Mesenteric fat pad (tissue), 1 donor: ENCODE data around the gene PALLD. TPM values are rescaled to one million over a fixed set of nuclear protein-coding genes. Genes with fewer than 3 reads are reported as not detected.

Source experiments
- DNase-seq: peaks from one replicate; pipeline ENCODE4 v3.0.0-alpha.2; 2020; ENCODE audit warnings: low spot score
- total RNA-seq: library from RNA; stranded (reverse); fragmentation: NEBNext Ultra II Directional; extraction: Animal tissue kit (Norgen Biotek cat#: 25700); gene quantifications from one replicate; pipeline ENCODE4 v1.2.1, GENCODE V29; 2021
- donor health status: DM: yes; HTN: yes; CAD: no.

Gene PALLD
- total RNA-seq, 1 donor from 2014 or later: 87.9 TPM

DNA sequence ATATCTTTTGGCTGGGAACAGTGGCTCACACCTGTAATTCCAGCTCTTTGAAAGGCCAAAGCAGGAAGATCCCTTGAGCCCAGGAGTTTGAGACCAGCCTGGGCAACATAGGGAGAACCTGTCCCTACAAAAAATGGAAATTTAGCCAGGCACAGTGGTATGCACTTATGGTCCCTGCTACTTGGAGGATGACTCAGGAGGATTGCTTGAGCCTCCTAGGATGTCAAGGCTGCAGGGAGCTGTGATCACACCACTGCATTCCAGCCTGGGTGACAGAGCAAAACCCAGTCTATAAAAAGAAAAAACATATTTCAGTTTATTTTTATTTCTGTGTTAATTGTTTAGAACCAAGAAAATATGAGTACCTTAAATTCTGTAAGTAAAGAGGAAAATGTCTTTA is 389.5 kb downstream of the PALLD start:
- DNase-seq: no peak

DNA sequence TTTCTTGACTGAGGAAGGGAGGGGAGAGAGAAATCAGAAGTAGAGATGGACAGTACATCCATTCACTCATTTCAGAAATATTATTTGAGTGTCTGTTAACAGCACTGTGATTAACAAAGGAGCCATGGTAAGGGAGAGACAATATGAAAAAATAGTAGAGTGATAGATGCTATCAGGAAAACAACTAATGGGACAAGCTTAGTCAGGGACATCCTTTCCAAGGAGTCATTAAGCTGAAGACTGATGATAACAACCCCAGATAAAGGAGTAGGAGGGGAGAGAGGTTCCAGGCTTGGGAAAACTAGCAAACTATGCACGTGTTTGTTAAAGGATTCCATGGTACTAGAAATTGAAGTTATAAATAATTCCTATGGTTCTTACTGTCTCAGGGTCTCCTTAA is 391.0 kb downstream of the PALLD start:
- DNase-seq: no peak

DNA sequence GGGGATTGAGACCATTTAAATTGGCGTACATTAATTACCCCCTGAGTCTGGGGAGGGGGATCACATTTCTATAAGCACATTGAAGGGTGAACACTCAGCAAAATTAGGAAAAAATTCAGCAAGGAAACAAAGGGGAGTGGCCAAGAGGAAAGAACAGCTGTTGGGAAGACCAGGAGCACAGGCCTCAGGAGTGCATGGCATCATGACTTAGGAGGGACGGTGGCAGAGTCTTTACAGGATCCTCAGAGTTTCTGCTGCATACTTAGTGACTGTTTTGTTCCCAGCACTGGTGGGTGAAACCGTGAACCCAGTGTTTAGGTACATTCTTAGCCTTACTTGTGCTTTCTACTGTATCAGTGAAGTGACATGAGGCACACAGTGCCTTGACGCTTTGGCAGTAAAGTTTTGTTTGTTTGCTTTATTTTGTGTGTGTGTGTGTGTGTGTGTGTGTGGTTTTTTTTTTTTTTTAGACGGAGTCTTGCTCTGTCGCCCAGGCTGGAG is 391.9 kb downstream of the PALLD start:
- DNase-seq: no peak

DNA sequence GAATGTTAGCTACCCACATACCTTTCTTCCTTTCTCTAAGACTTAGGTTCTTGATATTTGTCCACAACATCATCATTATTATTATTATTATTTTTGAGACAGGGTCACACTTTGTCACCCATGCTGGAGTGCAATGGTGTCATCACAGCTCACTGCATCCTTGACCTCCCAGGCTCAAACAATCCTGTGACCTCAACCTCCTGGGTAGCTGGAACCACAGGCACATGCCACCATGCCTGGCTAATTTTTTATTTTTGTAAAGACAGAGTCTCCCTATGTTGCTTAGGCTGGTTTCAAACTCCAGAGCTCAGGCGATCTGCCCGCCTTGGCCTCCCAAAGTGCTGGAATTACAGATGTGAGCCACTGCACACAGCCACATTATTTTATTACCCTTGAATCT is 394.2 kb downstream of the PALLD start:
- no peak for DNase-seq

DNA sequence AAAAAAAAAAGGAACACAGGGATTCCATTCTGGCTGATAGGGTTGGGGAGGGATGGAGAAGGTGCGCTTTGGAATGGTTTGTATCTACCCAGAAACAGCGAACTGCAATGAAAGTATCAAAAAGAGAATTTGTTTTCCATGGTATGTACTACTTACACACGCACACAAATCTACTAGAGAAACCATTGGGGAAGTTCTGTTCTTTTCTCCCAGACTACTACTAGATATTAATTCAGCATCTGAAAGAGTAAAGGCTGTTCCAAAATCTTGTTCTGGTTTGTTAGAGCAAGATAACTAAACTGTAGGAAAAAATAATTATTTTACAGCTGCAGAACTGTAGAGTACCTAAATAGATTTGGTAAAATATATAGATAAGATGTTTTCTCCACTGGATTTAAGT is 394.8 kb downstream of the PALLD start:
- DNase-seq: no peak

DNA sequence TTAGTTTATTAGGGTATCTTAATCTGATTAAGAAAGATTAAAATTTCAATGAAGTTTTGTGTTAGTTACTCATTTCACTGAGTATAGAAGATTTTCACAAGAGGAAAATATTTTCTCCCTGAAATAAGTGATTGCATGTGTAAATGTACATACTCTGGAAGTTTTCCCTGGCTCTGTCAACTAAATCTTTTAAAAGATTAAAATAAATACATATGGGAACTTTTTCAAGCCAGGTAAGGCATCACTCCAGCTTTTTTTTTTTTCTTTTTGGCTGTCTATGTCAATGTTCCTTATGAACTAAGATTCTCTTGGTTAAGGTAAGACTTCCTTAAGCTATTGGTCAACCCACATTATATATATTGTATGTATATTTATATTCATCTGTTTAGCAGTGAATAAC is 395.6 kb downstream of the PALLD start:
- no peak for DNase-seq

DNA sequence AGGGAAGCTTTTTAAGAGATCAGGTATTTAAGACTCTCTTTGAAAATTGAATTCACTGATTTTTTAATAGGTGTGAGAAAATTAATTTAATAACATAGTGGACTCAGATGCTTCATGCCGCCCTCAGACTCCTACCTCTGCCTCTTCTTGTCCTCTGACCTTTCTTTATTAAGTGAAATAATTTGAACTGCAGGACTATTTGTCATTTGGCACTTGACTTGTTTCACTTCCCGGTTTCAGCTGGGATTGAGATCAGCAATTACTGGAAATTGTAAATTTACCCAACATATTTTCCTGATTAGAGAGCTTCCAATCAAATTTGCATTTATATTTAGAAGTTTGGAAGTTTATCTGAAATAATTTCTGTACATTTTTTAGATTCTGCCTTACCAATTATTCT is 396.4 kb downstream of the PALLD start:
- no peak for DNase-seq

DNA sequence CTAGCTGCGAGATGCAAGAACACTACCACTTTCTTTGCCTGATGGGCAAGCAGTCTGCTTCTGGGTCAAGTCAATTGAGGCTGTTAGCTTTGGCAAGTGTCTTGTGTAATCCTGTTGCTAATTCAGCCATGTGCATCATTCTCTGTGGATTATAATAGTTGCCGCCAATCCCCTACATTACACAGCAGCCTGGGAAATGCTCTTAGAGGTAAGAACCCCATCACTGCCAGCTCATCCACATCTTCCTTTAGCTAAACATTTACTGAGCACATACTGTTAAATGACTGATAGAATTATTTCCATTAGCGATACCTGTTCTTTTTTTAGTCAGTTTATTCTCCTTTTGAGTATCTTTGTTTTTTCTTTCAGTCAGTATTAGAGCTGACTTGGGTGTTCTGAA is 397.0 kb downstream of the PALLD start:
- no peak for DNase-seq

DNA sequence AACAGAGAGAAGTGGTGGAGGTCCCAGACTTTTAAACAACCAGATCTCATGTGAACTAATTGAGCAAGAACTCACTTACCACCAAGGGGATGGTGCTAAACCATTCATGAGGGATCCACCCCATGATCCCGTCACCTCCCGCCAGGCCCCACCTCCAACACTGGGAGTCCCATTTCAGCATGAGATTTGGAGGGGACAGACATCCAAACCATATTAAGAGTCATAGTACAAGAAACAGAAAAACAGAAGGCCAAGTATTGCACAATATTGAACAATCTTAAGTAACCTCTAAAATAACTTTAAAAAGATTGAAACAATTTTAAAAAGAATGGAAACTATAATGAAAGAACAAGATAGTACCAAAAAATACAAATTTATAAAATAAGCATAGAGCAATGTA is 403.2 kb downstream of the PALLD start:
- DNase-seq: no peak

DNA sequence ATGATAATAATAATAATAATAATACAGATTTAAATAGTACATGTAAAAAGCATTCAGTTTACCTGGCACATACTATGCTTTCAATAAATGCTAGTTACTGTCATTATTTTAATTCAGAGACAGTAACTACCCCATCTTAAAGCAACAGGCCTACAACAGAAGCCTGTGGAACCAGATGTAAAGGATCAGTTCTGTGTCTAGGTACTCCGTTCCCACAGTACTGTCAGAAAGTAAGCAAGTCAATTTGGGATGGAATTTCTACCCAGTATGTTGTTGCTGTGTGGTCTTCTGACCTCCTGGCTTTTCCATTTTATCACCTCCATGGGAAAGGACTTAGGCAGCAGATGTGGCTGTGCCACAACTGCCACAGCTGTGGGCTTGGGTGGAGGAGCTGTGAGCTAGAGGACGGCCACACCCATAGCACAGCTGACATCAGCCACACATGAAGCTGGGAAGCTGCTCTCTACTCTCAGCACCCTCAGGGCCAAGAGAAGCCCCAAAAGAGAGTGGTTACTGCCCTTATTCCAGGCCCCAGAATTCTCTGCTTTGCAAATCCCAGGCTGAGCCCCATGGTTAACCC is 410.4 kb downstream of the PALLD start:
- no peak for DNase-seq

DNA sequence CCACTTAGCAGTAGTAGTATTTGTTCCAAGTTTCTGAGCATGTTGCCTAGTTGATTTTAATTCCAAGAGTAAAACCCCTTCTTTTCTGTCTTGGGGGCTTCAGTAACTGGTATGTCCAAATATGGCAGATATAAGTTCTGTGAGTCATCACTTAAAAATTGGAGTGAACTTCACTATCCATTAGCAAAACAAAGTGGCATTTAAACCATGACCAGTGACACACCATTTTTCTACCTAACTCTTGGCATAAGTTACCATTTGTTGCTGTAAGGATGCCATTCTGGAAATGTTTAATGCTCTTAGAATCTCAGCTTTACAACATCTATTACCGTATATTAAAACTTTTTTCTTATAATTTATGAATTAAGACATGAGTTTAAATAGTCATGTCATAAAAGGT is 411.2 kb downstream of the PALLD start:
- DNase-seq: no peak

DNA sequence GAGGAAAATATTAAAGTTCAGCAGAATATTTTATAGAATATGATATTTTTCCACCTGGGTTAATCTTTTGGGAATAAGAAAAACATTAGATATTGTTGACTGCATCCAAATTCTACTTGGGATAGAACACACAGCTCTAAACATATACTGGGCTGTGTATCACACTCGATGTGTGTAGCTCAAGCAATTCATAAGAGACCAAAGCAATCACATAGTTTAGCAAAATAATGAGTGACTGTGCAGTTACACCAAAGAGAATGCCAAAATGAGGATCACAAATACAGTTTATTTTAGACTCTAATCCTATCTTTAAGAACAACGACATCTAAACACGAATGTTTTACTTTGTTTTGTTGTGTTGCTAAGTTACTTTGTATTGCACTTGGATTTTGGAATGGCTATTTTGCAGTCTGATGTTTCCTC is 412.0 kb downstream of the PALLD start:
- DNase-seq: no peak

DNA sequence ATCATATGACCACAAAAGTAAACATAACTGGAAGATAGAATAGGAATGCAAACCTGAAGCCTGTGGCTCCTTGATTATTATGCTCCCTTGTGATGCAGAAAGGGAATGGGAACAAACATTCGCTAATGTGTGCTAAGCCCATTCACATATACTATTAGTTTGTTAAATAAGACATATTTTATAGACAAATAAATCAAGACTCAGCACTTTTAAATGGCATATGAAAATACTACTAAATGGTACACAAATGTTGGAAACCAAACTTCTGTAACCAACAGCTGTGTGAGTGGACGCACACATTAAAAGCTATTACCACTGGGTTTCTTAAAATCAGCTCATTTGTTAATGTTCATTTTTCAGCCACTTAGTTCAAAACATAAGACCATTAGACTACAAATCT is 417.2 kb downstream of the PALLD start:
- no peak for DNase-seq

DNA sequence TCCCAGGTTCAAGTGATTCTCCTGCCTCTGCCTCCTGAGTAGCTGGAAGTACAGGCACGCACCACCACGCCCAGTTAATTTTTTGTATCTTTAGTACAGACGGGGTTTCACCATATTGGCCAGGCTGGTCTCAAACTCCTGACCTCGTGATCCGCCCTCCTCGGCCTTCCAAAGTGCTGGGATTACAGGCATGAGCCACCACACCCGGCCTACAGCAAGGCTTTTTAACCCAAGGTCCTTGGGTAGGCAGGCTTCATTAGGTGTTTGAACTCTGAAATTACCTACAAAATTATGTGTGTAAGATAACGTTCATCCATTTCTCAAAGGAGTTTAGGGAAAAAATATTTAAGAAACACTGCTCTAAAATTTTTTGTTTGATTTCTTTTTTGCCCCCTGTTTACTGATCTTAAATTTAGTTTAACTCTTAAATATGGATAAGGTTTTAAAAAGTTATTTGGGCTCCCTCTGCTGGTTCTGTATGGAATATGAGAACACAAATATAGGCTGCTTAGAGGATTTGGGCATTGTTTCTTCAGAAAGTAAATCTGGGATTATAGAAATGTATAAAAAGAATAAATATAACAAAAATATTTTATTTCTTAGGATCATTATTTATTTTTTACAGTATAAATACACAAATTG is 420.4 kb downstream of the PALLD start:
- no peak for DNase-seq

DNA sequence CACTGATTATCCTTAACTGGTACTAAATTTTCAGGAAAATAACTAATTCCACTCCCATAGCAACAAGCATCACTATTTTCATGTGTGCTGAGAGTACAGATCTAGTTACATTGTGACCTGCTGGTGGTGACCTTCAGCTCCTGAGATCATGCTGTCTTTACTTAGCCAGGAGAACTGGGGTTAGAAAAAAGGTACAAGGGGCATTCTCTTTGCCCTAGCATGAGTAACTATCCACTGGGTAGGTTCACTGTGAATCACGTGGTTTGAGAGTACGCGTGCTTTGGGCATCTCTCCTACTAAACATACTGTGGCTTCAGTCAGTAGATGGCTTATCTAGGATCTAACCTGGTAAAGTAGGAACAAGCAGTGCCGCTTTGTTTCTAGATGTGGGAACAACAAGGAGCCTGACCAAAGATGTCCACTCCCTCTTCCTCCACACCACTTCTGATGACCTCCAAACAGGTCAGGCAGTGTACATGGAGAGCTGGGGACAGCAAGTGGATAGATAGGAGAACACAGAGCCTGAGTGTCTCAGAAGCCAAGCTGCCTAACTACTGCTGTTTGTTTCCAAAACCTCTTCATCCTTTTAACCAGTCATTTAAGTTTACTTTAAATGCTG is 423.0 kb downstream of the PALLD start:
- DNase-seq: no peak

DNA sequence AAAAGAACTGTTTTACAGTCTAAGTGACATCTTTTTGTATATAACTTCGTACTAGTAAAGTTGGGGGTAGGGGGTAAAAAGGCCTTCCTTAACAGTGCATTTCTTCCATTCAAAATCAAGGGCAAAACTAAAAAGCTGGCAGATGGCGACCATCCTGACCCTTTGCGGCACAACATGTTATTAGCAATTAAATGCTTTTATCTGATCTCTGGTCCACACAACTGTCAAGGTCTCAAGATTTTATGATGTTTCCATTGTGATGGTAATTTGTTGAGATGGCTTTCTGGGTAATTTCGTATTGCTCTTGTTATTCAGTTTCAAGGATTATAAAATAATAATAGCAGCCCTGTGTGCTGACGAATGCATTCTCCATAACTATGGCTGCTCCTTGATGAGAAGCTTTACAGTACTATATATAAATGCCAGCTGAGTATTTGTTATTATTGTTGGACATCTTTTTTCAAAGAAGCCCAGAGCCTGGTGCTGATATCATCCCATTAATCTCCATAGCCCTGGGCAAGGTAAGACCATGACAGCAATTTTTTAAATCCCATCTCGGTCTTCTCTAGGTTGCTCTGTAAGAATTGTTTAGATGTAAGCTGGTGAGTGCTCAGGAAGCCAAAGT is 423.7 kb downstream of the PALLD start:
- DNase-seq: no peak

DNA sequence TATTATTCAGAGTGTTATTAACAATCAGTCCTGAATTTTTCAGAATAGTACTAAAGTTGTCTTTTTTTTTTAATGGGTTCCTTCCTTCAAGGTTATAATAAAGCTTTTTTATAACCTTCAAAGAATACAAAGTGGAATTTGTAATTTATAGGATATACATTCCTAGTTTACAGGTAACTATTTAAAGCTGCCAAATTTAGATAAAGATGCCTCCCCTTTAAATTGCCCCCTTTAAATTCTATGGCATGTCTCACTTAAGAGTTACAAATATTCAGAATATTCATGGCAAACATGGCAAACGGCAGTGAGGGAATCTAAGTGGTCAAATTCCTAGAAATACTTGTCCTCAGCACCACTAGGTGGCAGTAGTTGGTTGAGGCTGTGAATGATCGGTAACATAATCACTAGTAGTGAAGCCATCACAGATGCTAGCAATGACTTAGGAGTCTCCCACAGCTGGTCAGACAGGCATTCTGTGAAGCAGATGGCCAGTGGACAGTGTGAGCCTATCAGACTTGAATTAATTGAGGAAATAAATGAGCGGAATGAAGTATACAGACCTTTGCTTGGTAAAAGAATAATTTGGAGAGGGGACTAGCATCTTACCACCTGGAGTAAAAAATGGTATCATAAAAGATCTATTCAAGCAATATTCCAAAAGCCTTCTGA is 426.8 kb downstream of the PALLD start:
- no peak for DNase-seq

DNA sequence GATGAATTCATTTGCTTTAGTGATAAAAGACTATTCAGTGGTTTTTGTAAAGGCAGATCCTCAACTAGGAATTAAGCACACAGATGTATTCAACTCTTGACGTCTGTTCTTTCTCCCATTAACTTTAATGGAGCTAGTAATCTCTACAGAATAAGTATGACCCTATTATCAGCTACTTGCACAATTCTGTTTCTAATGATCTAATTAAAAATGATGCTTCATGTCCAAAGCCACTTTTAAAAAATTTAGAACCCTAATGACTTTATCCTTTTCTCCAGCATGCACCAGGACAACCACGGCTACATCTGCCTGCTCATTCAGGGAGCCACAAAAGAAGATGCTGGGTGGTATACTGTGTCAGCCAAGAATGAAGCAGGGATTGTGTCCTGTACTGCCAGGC is 427.8 kb downstream of the PALLD start:
- DNase-seq: no peak

DNA sequence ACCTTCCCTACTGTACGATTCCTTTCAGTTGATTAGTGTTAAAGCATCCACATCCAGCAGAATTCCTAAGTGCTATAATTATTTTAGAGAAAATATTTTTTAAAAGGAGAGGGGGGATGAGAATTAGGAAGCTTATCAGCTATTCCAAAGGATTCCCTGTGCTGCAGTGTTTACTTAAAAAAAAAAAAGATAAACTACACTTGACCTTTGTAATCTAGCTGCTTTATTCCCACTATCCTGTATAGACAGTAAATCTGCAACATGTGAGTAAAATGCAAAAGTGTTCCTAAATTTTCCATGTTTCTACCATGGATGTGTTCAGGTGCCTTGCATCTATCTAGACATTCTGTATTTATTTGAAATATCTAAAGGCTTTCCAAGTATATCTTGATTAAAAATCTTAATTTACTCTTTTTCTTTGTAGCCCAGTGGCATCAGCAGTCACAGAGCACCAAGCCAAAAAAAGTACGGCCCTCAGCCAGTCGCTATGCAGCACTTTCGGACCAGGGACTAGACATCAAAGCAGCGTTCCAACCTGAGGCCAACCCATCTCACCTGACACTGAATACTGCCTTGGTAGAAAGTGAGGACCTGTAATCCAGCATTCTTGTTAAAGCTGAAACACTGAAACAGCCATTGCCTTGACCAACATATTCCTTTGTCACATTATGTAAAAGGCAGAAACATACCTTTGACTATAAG is 429.1 kb downstream of the PALLD start:
- no peak for DNase-seq

DNA sequence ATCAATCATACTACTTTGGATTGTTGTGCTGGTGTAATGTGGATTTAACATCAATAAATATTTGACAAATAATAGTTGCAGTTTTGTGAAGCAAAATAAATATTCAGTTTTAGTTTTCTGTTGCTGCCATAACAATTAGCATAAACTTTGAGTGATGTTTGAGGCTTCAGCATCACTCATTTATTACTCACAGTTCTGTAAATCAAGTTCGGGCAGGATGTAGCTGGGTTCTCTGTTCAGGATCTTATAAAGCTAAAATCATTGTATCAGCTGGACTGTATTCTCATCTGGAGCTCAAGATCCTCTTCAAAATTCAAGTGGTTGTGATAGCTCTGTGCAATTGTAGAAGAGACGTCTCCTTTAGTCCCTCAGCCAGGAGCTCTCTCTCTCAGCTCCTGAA is 431.5 kb downstream of the PALLD start:
- no peak for DNase-seq

DNA sequence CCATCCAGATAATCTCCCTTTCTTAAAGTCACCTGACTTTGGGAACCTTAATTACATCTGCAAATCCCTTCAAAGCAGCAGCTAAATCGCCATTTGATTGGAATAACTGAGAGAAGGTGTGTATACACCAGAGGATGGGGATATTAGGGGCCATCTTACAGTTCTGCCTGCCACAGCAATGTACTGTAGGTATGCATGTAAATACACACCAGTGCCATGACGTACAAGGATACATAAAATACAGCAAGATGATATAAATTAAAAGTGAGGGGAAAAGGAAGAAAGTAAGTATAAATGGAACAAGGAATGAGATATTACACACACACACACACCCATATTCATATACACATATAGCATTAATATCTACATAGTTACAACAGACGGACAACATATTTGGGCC is 432.0 kb downstream of the PALLD start:
- DNase-seq: no peak
